ENCODE results near the gene MKI67.

The MKI67 gene

GRCh38 chr10:128113026-128113425 lies 13.2 kb downstream of the MKI67 start:
- in situ Hi-C loops (cut with HindIII; ENCODE audit: low sequenced_read_pairs): no loop called here
- TF ChIP-seq, protein P1, sequence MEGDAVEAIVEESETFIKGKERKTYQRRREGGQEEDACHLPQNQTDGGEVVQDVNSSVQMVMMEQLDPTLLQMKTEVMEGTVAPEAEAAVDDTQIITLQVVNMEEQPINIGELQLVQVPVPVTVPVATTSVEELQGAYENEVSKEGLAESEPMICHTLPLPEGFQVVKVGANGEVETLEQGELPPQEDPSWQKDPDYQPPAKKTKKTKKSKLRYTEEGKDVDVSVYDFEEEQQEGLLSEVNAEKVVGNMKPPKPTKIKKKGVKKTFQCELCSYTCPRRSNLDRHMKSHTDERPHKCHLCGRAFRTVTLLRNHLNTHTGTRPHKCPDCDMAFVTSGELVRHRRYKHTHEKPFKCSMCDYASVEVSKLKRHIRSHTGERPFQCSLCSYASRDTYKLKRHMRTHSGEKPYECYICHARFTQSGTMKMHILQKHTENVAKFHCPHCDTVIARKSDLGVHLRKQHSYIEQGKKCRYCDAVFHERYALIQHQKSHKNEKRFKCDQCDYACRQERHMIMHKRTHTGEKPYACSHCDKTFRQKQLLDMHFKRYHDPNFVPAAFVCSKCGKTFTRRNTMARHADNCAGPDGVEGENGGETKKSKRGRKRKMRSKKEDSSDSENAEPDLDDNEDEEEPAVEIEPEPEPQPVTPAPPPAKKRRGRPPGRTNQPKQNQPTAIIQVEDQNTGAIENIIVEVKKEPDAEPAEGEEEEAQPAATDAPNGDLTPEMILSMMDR (IDR thresholded peaks at IDR 0.05; ENCODE audit: low read depth, low read length): no peak
- no peak for DNase-seq (ENCODE audit: low read depth, low spot score)
- no peak overlapping the region for H3K4me3 ChIP-seq (ENCODE audit: low read depth, low read length)

DNA sequence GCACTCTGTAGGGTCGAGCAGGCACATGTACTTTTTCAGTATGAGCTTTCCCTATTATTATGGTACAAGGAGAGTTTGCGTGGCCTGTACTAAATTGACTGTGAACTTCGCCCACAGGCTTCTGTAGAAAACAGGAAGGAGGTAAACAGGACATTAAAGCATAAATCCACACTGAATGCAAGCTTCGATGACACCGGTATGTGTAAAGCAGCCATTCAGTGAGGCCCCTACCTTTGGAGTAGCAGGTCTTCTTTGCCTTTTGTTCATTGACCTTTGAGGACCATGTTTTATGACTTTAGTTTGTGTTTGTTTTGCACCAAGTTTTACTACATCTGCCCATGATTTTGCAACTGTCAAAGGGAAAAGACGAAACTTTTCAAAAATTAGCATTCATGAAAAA lies 14.5 kb downstream of the MKI67 start:
- in situ Hi-C loops (cut with HindIII; ENCODE audit: low sequenced_read_pairs): no loop called here
- TF ChIP-seq, protein P1 (IDR thresholded peaks at IDR 0.05; ENCODE audit: low read depth, low read length): no peak

DNA sequence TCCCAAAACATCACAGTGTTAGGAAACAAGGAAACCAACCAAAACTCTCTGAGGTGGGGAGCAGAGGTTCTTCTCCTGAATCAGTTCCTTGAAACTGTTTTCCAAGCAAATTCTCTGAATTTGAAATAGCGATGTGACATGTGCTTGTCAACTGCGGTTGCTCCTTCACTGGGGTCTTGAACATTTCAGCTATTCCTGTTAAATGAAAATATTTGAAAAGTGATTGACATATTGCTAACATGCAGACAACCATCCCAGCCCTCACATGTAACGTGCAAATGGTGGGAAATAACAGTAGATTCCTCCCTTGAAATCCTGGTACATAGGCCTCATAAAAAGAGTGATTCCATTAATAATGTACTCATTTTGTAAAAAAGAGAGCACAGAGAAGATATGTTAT lies 15.9 kb downstream of the MKI67 start:
- in situ Hi-C loops (cut with HindIII; ENCODE audit: low sequenced_read_pairs): no loop called here
- TF ChIP-seq, protein P1 (IDR thresholded peaks at IDR 0.05; ENCODE audit: low read depth, low read length): no peak
- DNase-seq (ENCODE audit: low read depth, low spot score): no peak

More for the DNA sequence above, 14.5 kb downstream of the MKI67 start:
- DNase-seq (ENCODE audit: low read depth, low spot score): no peak
- no peak overlapping the region for H3K4me3 ChIP-seq (ENCODE audit: low read depth, low read length)

DNA sequence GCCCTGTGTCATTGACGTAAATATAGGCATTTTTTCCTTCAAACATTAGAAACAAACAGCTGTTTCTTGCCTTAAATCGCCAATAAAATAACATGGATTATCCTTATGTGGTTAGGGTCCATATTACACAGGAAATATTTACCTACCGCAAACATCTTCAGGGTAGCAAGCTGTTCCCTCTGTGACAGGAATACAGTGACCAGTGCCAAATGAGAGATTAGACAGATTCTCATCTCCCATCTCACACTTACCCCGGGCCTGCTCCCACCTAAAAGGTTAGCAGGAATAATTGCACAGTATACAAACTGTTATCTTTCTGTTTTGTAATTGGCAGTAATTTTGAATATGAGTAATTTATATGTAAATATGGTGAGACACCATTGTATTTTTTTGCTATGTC lies 16.5 kb downstream of the MKI67 start:
- in situ Hi-C loops (cut with HindIII; ENCODE audit: low sequenced_read_pairs): no loop called here
- H3K4me3 ChIP-seq (ENCODE audit: low read depth, low read length): no peak overlapping the region
- DNase-seq (ENCODE audit: low read depth, low spot score): no peak
- TF ChIP-seq, protein P1 (IDR thresholded peaks at IDR 0.05; ENCODE audit: low read depth, low read length): no peak

More for the DNA sequence above, 15.9 kb downstream of the MKI67 start:
- no peak overlapping the region for H3K4me3 ChIP-seq (ENCODE audit: low read depth, low read length)

- TF ChIP-seq, protein P1 (IDR thresholded peaks at IDR 0.05; ENCODE audit: low read depth, low read length): no peak
- H3K4me3 ChIP-seq (ENCODE audit: low read depth, low read length): no peak overlapping the region
- no peak for DNase-seq (ENCODE audit: low read depth, low spot score)
- in situ Hi-C loops (cut with HindIII; ENCODE audit: low sequenced_read_pairs): no loop called here
Measured at GRCh38 chr10:128105383-128105782, 20.8 kb downstream of the MKI67 start.

- no peak for DNase-seq (ENCODE audit: low read depth, low spot score)
- TF ChIP-seq, protein P1 (IDR thresholded peaks at IDR 0.05; ENCODE audit: low read depth, low read length): no peak
Measured at GRCh38 chr10:128103229-128103714, 23.0 kb downstream of the MKI67 start.

More at GRCh38 chr10:128103229-128103714, 23.0 kb downstream of the MKI67 start:
- H3K4me3 ChIP-seq (ENCODE audit: low read depth, low read length): no peak overlapping the region
- in situ Hi-C loops (cut with HindIII; ENCODE audit: low sequenced_read_pairs): no loop called here
